H1 (cell line): Measurements from ENCODE around the gene LHFPL2. TPM values are rescaled to one million over a fixed set of nuclear protein-coding genes. Genes with fewer than 3 reads are reported as not detected.

ENCODE experiments used
- CTCF ChIA-PET: fragments of 300-600 bp; sonication (Branson Sonifier 250); formaldehyde crosslinking; loops from one replicate; lab custom pipeline; 2021; ENCODE audit not compliant: partially characterized antibody; lab: Charles Lee
- POLR2A ChIA-PET: fragments of 300-600 bp; sonication (Branson Sonifier 250); formaldehyde crosslinking; loops from one replicate; lab custom pipeline; 2021; ENCODE audit warnings: inconsistent platforms; ENCODE audit not compliant: partially characterized antibody; lab: Charles Lee
- DNase-seq, 2 experiments: peaks; one replicate each; pipeline versions ENCODE4 v3.0.0 to v3.0.0-alpha.2; 2010 to 2022; ENCODE audit warnings: low spot score in 2 of 2, low read depth in 1 of 2, mixed read lengths in 1 of 2
- FAIRE-seq: peaks from 2 replicates; lab custom pipeline; 2011; peaks lifted over from hg19 to GRCh38; lab: Jason Lieb, UNC
- H2AFZ ChIP-seq: 2 replicates; pipeline ENCODE4 v1.8.1; 2012; ENCODE audit warnings: low read length, inconsistent platforms
- H2AK5ac ChIP-seq: 2 replicates; pipeline ENCODE4 v1.6.1; 2013; ENCODE audit warnings: low read depth, low read length
- H2BK120ac ChIP-seq: replicated peaks from 2 replicates; pipeline ENCODE3; 2013; ENCODE audit warnings: low read depth, low read length, inconsistent platforms
- H2BK12ac ChIP-seq: 2 replicates; pipeline ENCODE4 v1.6.1; 2013; ENCODE audit warnings: low read depth, low read length
- H2BK15ac ChIP-seq: 2 replicates; pipeline ENCODE4 v1.6.1; 2013; ENCODE audit warnings: low read length
- H2BK20ac ChIP-seq: 2 replicates; pipeline ENCODE4 v1.6.1; 2013; ENCODE audit warnings: low read length
- H2BK5ac ChIP-seq: 2 replicates; pipeline ENCODE4 v1.6.1; 2013; ENCODE audit warnings: low read depth, low read length
- H3K14ac ChIP-seq: 2 replicates; pipeline ENCODE4 v1.6.1; 2013; ENCODE audit warnings: inconsistent platforms; ENCODE audit not compliant: insufficient read length
- H3K18ac ChIP-seq: 2 replicates; pipeline ENCODE4 v1.6.1; 2013; ENCODE audit warnings: low read length; ENCODE audit errors: extremely low read depth
- H3K23ac ChIP-seq: 2 replicates; pipeline ENCODE4 v1.6.1; 2013; ENCODE audit warnings: inconsistent platforms; ENCODE audit not compliant: insufficient read length
- H3K23me2 ChIP-seq: 2 replicates; pipeline ENCODE4 v1.6.1; 2013; ENCODE audit warnings: low read depth, low read length
- H3K27ac ChIP-seq: 2 replicates; pipeline ENCODE4 v1.6.1; 2011; ENCODE audit warnings: low read depth, low read length, inconsistent platforms
- H3K27me3 ChIP-seq, 4 experiments: replicated peaks in 1 of 4; 1 replicate in 1 of 4; 2 replicates in 3 of 4; pipeline versions ENCODE4 v1.6.1 to v1.8.1; 2011 to 2013; ENCODE audit warnings: low read length in 3 of 4, mild to moderate bottlenecking in 3 of 4, inconsistent platforms in 2 of 4, mixed read lengths in 2 of 4, moderate library complexity in 1 of 4; ENCODE audit not compliant: control insufficient read depth in 3 of 4, insufficient read depth in 3 of 4; ENCODE audit errors: extremely low read depth in 1 of 4
- H3K36me3 ChIP-seq, 4 experiments: 2 replicates each; pipeline versions ENCODE4 v1.6.1 to v1.8.1; 2011 to 2013; ENCODE audit warnings: mild to moderate bottlenecking in 4 of 4, low read length in 3 of 4, moderate library complexity in 2 of 4, control low read depth in 1 of 4, inconsistent platforms in 1 of 4; ENCODE audit not compliant: insufficient read depth in 4 of 4, control insufficient read depth in 2 of 4
- H3K4ac ChIP-seq: replicated peaks from 2 replicates; pipeline ENCODE3; 2013; ENCODE audit warnings: low read length, low read depth, mixed read lengths, inconsistent platforms; ENCODE audit not compliant: insufficient read length
- H3K4me1 ChIP-seq, 4 experiments: replicated peaks in 1 of 4; 1 replicate in 1 of 4; 2 replicates in 3 of 4; pipeline versions ENCODE4 v1.6.1 to v1.8.1; 2011 to 2013; ENCODE audit warnings: low read length in 3 of 4, inconsistent platforms in 2 of 4, mixed read lengths in 1 of 4; ENCODE audit not compliant: insufficient read depth in 4 of 4, control insufficient read depth in 3 of 4
- H3K4me2 ChIP-seq, 2 experiments: 2 replicates each; pipeline versions ENCODE4 v1.6.1 to v1.8.1; 2011 to 2013; ENCODE audit warnings: low read depth in 2 of 2, low read length in 2 of 2, control low read depth in 1 of 2, inconsistent platforms in 1 of 2, mild to moderate bottlenecking in 1 of 2; ENCODE audit not compliant: insufficient read depth in 1 of 2
- H3K4me3 ChIP-seq, 4 experiments: fragments of 200-600, 300-600 bp in 1 of 4; sonication (generic), shearing (Covaris generic), sonication (Bioruptor Twin) in 1 of 4; 2 replicates each; pipeline versions ENCODE4 v1.5.1 to v1.8.1; 2011 to 2016; ENCODE audit warnings: low read length in 4 of 4, low read depth in 3 of 4, control low read depth in 2 of 4, inconsistent platforms in 2 of 4, mild to moderate bottlenecking in 2 of 4, mixed read lengths in 1 of 4, moderate library complexity in 1 of 4; ENCODE audit not compliant: insufficient read depth in 2 of 4; ENCODE audit errors: extremely low read depth in 1 of 4
- H3K56ac ChIP-seq: replicated peaks from 2 replicates; pipeline ENCODE3; 2013; ENCODE audit warnings: low read depth, mild to moderate bottlenecking, mixed read lengths, low read length, inconsistent platforms; ENCODE audit not compliant: insufficient read length
- H3K79me1 ChIP-seq: 2 replicates; pipeline ENCODE4 v1.6.1; 2013; ENCODE audit warnings: low read depth, low read length, control low read depth
- H3K79me2 ChIP-seq, 2 experiments: 2 replicates each; pipeline versions ENCODE4 v1.6.1 to v1.8.1; 2012 to 2013; ENCODE audit warnings: low read length in 2 of 2, mild to moderate bottlenecking in 2 of 2, inconsistent platforms in 1 of 2; ENCODE audit not compliant: insufficient read depth in 2 of 2, control insufficient read depth in 1 of 2
- H3K9ac ChIP-seq, 4 experiments: replicated peaks in 1 of 4; 1 replicate in 1 of 4; 2 replicates in 3 of 4; pipeline versions ENCODE4 v1.6.1 to v1.8.1; 2011 to 2013; ENCODE audit warnings: low read depth in 3 of 4, low read length in 3 of 4, control low read depth in 2 of 4, mild to moderate bottlenecking in 2 of 4, moderate library complexity in 2 of 4, inconsistent platforms in 1 of 4; ENCODE audit errors: extremely low read depth in 1 of 4
- H3K9me3 ChIP-seq, 2 experiments: 2 replicates each; pipeline versions ENCODE4 v1.6.1 to v1.8.1; 2012 to 2013; ENCODE audit warnings: mild to moderate bottlenecking in 2 of 2, moderate library complexity in 2 of 2, control low read depth in 1 of 2, inconsistent platforms in 1 of 2, low read depth in 1 of 2, low read length in 1 of 2, mixed read lengths in 1 of 2; ENCODE audit not compliant: insufficient read depth in 2 of 2
- H4K20me1 ChIP-seq, 2 experiments: replicated peaks in 1 of 2; 2 replicates each; pipeline versions ENCODE3 to v1.8.1; 2011 to 2013; ENCODE audit warnings: inconsistent platforms in 2 of 2, low read length in 2 of 2, mild to moderate bottlenecking in 1 of 2; ENCODE audit not compliant: insufficient read depth in 2 of 2, control insufficient read depth in 1 of 2
- H4K5ac ChIP-seq: 2 replicates; pipeline ENCODE4 v1.6.1; 2013; ENCODE audit warnings: low read length, low read depth, mixed read lengths, inconsistent platforms; ENCODE audit not compliant: insufficient read length
- H4K8ac ChIP-seq: 2 replicates; pipeline ENCODE4 v1.8.0; 2013; ENCODE audit warnings: mild to moderate bottlenecking, moderate library complexity, low read length, inconsistent platforms; ENCODE audit not compliant: insufficient read depth; ENCODE audit errors: extremely low read depth
- H4K91ac ChIP-seq: replicated peaks from 2 replicates; pipeline ENCODE3; 2013; ENCODE audit warnings: low read length, mixed read lengths, inconsistent platforms; ENCODE audit not compliant: insufficient read length
- CBX8 ChIP-seq: fragments of 300-800, 300-1000 bp; sonication (generic); IDR thresholded peaks from 2 replicates; pipeline ENCODE4 v1.7.1; 2016; ENCODE audit warnings: low read depth, low read length, borderline replicate concordance
- FOSL1 ChIP-seq: IDR thresholded peaks from 2 replicates; pipeline ENCODE4 v1.6.1; 2011; ENCODE audit warnings: mild to moderate bottlenecking, low read depth, low read length, moderate library complexity; ENCODE audit not compliant: insufficient read depth
- KDM1A ChIP-seq: fragments of 200-600, 300-600 bp; sonication (generic); IDR thresholded peaks from 2 replicates; pipeline ENCODE4 v1.7.1; 2016; ENCODE audit warnings: mild to moderate bottlenecking, low read length, borderline replicate concordance
- MAFK ChIP-seq: IDR thresholded peaks from 2 replicates; pipeline ENCODE4 v1.6.1; 2012; ENCODE audit warnings: low read depth, mild to moderate bottlenecking, improper control_type of control experiment, low read length
- RFX5 ChIP-seq: IDR thresholded peaks from 2 replicates; pipeline ENCODE4 v1.6.1; 2011; ENCODE audit warnings: low read depth, low read length, improper control_type of control experiment, borderline replicate concordance
- SIN3A ChIP-seq, 2 experiments: IDR thresholded peaks in 1 of 2; conservative IDR thresholded peaks in 1 of 2; 2 replicates each; pipeline ENCODE4 v1.6.1; 2011 to 2012; ENCODE audit warnings: low read length in 2 of 2, improper control_type of control experiment in 1 of 2, low read depth in 1 of 2, mild to moderate bottlenecking in 1 of 2
- SUZ12 ChIP-seq: fragments of 200-600 bp; sonication (generic); IDR thresholded peaks from 2 replicates; pipeline ENCODE4 v1.6.1; 2012; ENCODE audit warnings: mild to moderate bottlenecking, inconsistent platforms, low read length, moderate library complexity, mixed read lengths
- WGBS, 2 experiments: shearing (Covaris generic) in 1 of 2; methylation state at CpG; one replicate each; pipeline versions ENCODE4 v1.1.6 to v1.1.7; 2013 to 2015; ENCODE audit warnings: low lambda C conversion rate in 2 of 2, mixed read lengths in 2 of 2, inconsistent platforms in 1 of 2, low coverage in 1 of 2, missing lambda C conversion rate in 1 of 2; ENCODE audit not compliant: insufficient replicate concordance in 2 of 2, insufficient coverage in 1 of 2, insufficient read length in 1 of 2; ENCODE audit errors: extremely low coverage in 1 of 2, missing lambda C conversion rate in 1 of 2; 5-methylcytosine and 5-hydroxymethylcytosine counted together
- polyA plus RNA-seq, 7 experiments: library from polyadenylated mRNA; depleted of rRNA in 3 of 7; stranded (reverse) in 5 of 7; unstranded in 2 of 7; fragments of >200 nt in 5 of 7; fragments of 200-250 nt in 2 of 7; gene quantifications; 1 replicate in 5 of 7; 2 replicates in 1 of 7; 4 replicates in 1 of 7; pipeline versions ENCODE4 v1.2.1 to v1.2.3, GENCODE V29; 2011 to 2013; ENCODE audit warnings: missing spikeins in 2 of 7, mixed read lengths in 2 of 7
- total RNA-seq: library from RNA; stranded (reverse); fragmentation: NEBNext Ultra II Directional; extraction: Animal tissue kit (Norgen Biotek cat#: 25700); gene quantifications from 2 replicates; pipeline ENCODE4 v1.2.1, GENCODE V29; 2021
- TF ChIP-seq, protein P1 (sequence below): IDR thresholded peaks from 2 replicates; pipeline ENCODE4 v1.6.1; 2012; ENCODE audit warnings: inconsistent platforms

The LHFPL2 gene
- total and polyA plus RNA-seq, 2 of the 8 experiments (the other 6 are each of a cell fraction or from before 2014, with no cell fraction given), result 9.6 to 43.0 TPM

DNA sequence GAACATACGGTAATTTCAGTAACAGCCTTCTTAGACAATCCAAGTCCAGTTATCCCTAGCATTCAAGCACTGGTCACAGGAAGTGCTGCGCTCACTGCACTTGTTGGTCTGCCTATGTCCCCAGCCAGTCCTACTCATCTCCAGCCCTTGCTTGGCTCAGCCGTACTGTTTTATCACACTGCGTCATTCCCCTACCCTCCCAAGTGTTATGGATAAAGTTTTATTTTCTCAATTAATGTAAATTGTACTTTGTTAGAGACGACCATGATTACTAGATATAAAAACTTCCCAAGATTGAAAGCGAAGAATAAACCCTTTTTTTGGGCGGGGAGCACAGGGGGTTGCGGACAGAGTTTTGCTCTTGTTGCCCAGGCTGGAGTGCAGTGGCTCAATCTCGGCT is 49.6 kb downstream of the LHFPL2 start:
- Histone ChIP-seq H3K27me3 (no peaks in the 10 kb centered on the region), H3K4ac (no peak overlapping the region), H3K9ac (no peak overlapping the region), H2BK120ac (no peak overlapping the region), H3K14ac (no peak overlapping the region), H2AK5ac (no peak overlapping the region), H3K23me2 (no peaks in the 10 kb centered on the region), H3K4me1 (peaks cover 0 to 5% (median 4%) of the 10 kb centered on the region in 4 experiments; a peak in 5 of 7 replicates), H2BK5ac (no peak overlapping the region), H2BK20ac (no peak overlapping the region), H3K4me2 (no peak overlapping the region), H2AFZ (no peak overlapping the region)
- no peak for TF ChIP-seq SIN3A (conservative IDR thresholded peaks at IDR 0.05 in 1 of 2, IDR thresholded peaks at IDR 0.05 in 1 of 2; ENCODE audit: low read depth in 1 of 2, low read length in 2 of 2)
- TF ChIP-seq, protein P1, sequence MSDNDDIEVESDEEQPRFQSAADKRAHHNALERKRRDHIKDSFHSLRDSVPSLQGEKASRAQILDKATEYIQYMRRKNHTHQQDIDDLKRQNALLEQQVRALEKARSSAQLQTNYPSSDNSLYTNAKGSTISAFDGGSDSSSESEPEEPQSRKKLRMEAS, result no peak
- TF ChIP-seq FOSL1, result no peak
- TF ChIP-seq KDM1A, result no peak
- no peak for TF ChIP-seq MAFK
- TF ChIP-seq CBX8, result no peak
- no peak for TF ChIP-seq RFX5
- no peak for TF ChIP-seq SUZ12
- TF ChIP-seq, all 59 proteins: peak for 0
- no peaks in the 10 kb centered on the region; a peak in 1 of 8 replicates for H3K36me3 ChIP-seq
- H3K56ac ChIP-seq, result no peak overlapping the region
- no peak overlapping the region for H3K23ac ChIP-seq
- no peak overlapping the region for H3K18ac ChIP-seq
- H3K9me3 ChIP-seq, result no peaks in the 10 kb centered on the region
- 90% methylated on average over 9 of the region's 9 CpGs; no CpG with 5 or more reads in 1 of the 2 experiments for WGBS, 2 experiments
- H4K20me1 ChIP-seq, result no peaks in the 10 kb centered on the region
- ChIA-PET POLR2A (no interaction called here), CTCF (no interaction called here)
- FAIRE-seq, result no peak
- no peak for DNase-seq
- no peak overlapping the region for H2BK15ac ChIP-seq
- no peak overlapping the region for H4K91ac ChIP-seq
- H3K4me3 ChIP-seq, result no peak overlapping the region
- H4K8ac ChIP-seq, result no peak overlapping the region
- H2BK12ac ChIP-seq, result no peak overlapping the region
- H3K79me1 ChIP-seq, result no peaks in the 10 kb centered on the region
- peaks cover 0 to 76% of the 10 kb centered on the region in 2 experiments; a peak in 3 of 4 replicates for H3K79me2 ChIP-seq
- H3K27ac ChIP-seq, result no peak overlapping the region
- H4K5ac ChIP-seq, result no peak overlapping the region
